ENCODE data around the gene MYOZ1. TPM values are rescaled to one million over a fixed set of nuclear protein-coding genes. Genes with fewer than 3 reads are reported as not detected.
A peak's percentile ranks its signal among the peaks of the same experiment; 100 is the strongest.

MYOZ1 gene
- total RNA-seq, 4 donors from 2014 or later: 2.0 to 7.0 (median 5.1) TPM

DNA sequence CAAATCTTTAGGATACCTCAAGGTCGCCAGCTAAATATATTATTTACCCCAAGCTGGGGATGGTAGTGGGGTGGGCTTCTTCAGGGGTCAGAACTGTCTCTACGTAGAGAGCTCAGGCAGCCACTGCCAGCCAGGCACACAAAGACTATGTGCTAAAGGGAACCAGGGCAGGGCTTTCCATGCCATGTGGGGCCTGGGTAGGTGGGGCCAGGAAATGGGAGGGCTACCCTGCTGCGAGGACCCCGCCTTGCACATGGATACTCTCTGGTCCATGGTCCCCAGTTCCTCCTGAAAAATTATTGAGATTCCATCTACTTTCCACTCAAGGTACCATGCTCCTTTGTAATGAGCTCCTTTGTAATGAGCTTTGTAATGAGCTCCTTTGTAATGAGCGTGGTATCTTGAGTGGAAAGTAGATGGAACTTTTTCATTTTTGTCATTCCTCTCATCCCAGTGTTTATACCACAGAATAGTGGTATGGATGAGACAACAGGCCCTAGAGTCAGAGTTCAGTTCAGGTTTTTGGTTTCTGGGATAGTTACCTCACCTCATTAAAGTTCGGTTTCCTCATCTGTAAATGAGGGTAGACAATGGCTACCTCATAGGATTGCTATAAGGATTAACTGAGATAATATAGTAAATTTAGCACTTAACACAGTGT is 8.7 kb upstream of the MYOZ1 start:
- Histone ChIP-seq H3K27me3 (no peaks in the 10 kb centered on the region), H3K36me3 (no peaks in the 10 kb centered on the region), H3K4me1 (peaks cover 8 to 19% of the 10 kb centered on the region in 2 donors), H3K27ac (no peak overlapping the region), H3K9me3 (no peaks in the 10 kb centered on the region), H3K4me3 (replicated peaks in 1 of 3) (no peak overlapping the region)
- TF ChIP-seq, protein P1, sequence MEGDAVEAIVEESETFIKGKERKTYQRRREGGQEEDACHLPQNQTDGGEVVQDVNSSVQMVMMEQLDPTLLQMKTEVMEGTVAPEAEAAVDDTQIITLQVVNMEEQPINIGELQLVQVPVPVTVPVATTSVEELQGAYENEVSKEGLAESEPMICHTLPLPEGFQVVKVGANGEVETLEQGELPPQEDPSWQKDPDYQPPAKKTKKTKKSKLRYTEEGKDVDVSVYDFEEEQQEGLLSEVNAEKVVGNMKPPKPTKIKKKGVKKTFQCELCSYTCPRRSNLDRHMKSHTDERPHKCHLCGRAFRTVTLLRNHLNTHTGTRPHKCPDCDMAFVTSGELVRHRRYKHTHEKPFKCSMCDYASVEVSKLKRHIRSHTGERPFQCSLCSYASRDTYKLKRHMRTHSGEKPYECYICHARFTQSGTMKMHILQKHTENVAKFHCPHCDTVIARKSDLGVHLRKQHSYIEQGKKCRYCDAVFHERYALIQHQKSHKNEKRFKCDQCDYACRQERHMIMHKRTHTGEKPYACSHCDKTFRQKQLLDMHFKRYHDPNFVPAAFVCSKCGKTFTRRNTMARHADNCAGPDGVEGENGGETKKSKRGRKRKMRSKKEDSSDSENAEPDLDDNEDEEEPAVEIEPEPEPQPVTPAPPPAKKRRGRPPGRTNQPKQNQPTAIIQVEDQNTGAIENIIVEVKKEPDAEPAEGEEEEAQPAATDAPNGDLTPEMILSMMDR (IDR thresholded peaks at IDR 0.05): no peak
- no peak for TF ChIP-seq POLR2A (IDR thresholded peaks at IDR 0.05)
- no peak for DNase-seq
- intact Hi-C loops (cut with DNase I): loop anchor here (5.0 kb wide), 1 partner anchor 118 kb away; no protein-coding TSS in a partner anchor
- WGBS, 2 donors: 85 to 91% methylated on average over 6 of the region's 6 CpGs

DNA sequence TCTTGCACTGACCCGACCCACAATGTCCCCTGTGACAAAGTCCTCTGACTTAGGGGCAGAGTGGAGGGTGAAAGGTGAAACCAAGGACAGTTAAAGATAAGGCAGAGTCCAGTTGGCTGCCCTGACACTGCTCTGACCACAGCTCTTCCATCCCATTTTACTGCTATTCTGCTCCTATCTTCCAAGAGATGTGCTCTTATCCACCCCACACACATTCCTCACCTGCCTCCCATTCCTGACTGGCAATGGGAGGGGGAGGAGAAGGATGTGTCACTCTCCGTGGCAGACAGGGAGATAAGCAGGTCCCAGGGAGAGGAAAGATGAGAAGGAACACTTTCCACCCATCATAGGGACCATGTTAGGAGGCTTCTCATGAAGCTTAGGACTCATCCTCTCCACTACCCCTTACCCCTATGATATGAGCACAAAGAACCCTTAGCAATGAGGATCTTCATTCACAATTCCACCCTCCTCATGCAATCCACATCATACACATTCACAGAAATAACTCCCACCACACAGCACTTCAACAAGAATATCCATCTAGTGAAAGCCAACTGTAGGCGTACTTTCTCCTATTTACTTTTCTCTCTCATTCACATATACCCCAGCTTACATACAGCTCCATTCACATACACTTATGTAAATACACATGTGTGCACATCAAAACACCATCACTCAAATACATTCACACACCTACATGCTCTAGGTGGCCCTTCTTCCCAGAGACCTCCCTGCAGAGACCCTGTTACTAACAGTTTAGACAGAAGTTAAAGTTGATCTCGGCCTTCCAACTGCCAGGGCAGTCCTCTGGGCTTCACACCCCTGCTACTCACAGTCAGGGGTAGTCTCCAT is 7.9 kb upstream of the MYOZ1 start:
- no peaks in the 10 kb centered on the region for H3K27me3 ChIP-seq
- intact Hi-C loops (cut with DNase I): loop anchor here (5.0 kb wide), 1 partner anchor 117 kb away; no protein-coding TSS in a partner anchor
- 74 to 79% methylated on average over 4 of the region's 4 CpGs for WGBS, 2 donors
- TF ChIP-seq, protein P1 (IDR thresholded peaks at IDR 0.05): no peak
- TF ChIP-seq POLR2A (IDR thresholded peaks at IDR 0.05): no peak
- peaks cover 8 to 19% of the 10 kb centered on the region in 2 donors for H3K4me1 ChIP-seq
- no peak overlapping the region for H3K27ac ChIP-seq
- H3K9me3 ChIP-seq: no peaks in the 10 kb centered on the region
- no peaks in the 10 kb centered on the region for H3K36me3 ChIP-seq
- H3K4me3 ChIP-seq (replicated peaks in 1 of 3): no peak overlapping the region
- no peak for DNase-seq

DNA sequence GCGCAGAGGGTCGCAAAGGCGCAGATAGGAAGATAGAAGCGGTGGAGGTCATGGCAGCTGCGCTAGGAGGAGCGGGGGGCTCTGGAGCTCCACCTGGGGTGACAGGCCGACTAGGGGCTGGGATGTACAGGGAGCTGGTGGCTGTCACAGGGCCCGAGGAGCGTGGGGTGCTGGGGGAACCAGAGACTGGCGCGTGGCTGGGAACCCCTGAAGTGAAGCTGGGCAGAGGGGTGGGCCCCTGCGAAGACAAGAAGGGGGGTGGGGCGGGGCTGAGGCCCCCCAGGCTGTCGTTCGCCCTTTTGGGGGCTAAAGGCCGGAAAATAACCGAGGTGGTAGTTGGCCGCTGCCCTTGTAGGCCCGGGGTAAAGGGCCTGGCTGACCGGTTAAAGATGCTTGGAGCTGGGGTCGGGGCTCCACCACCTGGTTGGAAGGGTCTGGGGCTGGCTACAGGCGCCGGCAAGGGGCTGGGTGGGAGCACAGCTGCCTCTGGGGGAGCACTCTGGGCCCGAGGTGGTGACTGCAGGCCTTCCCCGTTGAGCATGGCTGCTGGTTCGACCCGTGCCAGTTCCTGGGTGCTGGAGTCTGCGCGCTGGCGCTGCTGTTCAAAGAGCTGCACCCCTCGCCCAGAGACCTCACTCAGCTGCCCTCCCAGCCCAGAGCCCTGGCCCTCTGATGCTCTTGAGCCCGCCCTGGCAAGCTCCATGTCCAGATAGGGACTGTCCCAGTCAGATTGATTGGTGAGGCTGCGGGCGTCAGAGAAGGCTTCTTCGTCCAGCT is 6.8 kb upstream of the MYOZ1 start:
- DNase-seq: no peak
- 18 to 24% methylated on average over 26 to 29 of the region's 35 CpGs for WGBS, 2 donors
- Histone ChIP-seq H3K27me3 (no peaks in the 10 kb centered on the region), H3K4me1 (peaks cover 11 to 19% of the 10 kb centered on the region in 2 donors), H3K27ac (peak overlapping the region in 1 of 3 donors; percentile 14), H3K4me3 (replicated peaks in 1 of 3) (peak overlapping the region; percentile 25 to 91 (median 67)), H3K9me3 (no peaks in the 10 kb centered on the region), H3K36me3 (no peaks in the 10 kb centered on the region)
- intact Hi-C loops (cut with DNase I): loop anchor here (5.0 kb wide), 1 partner anchor 116 kb away; no protein-coding TSS in a partner anchor
- TF ChIP-seq POLR2A (IDR thresholded peaks at IDR 0.05): no peak
- TF ChIP-seq, protein P1 (IDR thresholded peaks at IDR 0.05): no peak

DNA sequence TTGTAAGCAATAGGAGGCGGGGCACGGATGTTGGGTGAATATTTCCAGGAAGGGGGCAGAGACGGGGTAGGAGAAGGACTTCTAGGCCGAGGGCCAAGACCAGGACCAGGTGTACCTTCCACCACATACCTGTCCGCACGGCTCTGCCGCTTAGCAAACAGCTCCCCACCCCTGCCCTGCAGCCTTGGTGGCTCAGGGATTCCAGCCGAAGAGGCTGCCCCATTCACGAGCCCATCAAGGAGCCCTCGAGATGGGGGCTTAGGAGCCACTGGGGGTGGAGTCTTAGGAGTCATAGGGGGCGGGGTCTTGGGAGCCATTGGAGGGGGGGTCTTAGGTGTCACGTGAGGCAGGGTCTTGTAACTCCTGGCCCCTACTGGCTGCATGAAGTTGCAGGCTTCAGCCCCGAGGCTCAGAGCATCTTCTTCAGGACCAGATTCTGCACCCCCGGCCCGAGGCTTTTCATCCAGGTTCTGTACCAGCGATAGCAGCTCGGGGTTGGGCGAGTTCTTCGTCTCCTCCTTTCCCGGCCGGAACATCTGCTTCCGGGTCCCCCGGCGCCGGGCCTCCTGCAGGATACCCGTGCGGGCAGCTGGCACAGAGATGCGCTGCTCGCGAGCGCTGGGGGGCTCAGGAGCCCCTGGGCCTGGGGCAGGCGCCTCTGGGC is 6.1 kb upstream of the MYOZ1 start:
- DNase-seq: peak; percentile 62 to 68
- Histone ChIP-seq H3K27me3 (no peaks in the 10 kb centered on the region), H3K27ac (peak overlapping the region in 1 of 3 donors; percentile 14), H3K4me3 (replicated peaks in 1 of 3) (peak overlapping the region; percentile 25 to 91 (median 67)), H3K9me3 (no peaks in the 10 kb centered on the region), H3K36me3 (no peaks in the 10 kb centered on the region), H3K4me1 (peaks cover 11 to 19% of the 10 kb centered on the region in 2 donors)
- intact Hi-C loops (cut with DNase I): loop anchor here (5.0 kb wide), 1 partner anchor 115 kb away; no protein-coding TSS in a partner anchor
- WGBS, 2 donors: 11% methylated on average over 20 to 30 of the region's 32 CpGs
- TF ChIP-seq, protein P1 (IDR thresholded peaks at IDR 0.05): no peak
- no peak for TF ChIP-seq POLR2A (IDR thresholded peaks at IDR 0.05)

All from thyroid gland (tissue), 4 donors.